ENCODE results near the gene ADAM10.

DNA sequence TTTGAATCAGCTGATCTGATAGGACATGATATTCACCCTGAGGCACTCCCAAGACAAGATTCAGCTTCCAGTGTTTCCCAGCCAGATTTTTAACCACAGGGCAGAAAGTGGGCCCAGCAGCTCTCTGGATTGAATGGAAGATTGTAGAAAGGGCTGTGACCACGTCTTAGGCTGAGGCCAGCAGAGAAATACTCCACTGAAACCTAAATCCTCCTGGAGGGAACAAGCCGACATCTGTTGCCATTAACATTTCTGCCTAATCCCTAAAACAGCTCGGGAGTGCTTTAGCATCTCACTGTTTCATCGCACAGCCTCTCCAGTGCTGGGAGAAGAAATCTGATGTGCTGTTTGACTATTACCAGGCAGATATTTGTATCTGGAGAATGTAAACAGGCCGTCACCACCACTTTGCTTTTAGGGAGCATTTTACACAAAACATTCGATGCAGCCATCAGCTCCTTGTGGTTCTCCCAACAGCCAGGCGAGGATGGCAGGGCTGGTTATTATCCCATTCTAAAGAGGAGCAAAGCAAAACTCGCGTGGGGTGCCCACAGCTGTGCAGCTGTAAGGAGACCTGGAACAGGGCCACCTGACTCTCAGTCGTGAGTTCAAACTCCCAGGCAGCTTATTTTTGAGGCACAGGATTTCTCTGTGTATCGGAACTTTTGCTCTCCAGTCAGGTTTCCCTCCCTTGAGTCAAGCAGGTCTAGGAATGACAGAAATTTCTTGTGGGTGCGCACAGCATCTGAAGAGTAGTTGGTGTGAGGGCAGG lies 200.3 kb downstream of the ADAM10 start:
- TF ChIP-seq, protein P1, sequence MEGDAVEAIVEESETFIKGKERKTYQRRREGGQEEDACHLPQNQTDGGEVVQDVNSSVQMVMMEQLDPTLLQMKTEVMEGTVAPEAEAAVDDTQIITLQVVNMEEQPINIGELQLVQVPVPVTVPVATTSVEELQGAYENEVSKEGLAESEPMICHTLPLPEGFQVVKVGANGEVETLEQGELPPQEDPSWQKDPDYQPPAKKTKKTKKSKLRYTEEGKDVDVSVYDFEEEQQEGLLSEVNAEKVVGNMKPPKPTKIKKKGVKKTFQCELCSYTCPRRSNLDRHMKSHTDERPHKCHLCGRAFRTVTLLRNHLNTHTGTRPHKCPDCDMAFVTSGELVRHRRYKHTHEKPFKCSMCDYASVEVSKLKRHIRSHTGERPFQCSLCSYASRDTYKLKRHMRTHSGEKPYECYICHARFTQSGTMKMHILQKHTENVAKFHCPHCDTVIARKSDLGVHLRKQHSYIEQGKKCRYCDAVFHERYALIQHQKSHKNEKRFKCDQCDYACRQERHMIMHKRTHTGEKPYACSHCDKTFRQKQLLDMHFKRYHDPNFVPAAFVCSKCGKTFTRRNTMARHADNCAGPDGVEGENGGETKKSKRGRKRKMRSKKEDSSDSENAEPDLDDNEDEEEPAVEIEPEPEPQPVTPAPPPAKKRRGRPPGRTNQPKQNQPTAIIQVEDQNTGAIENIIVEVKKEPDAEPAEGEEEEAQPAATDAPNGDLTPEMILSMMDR (IDR thresholded peaks at IDR 0.05; ENCODE audit: insufficient read depth, low read depth, low read length): no peak
- TF ChIP-seq EZH2 (IDR thresholded peaks at IDR 0.05; ENCODE audit: insufficient read depth, low read length): no peak
